C4-2B (cell line): ENCODE data around the gene FOXQ1.

Experiments used
- CTCF ChIP-seq: fragments of 450-650 bp; conservative IDR thresholded peaks from 2 replicates; pipeline ENCODE4 v1.5.1; 2017; ENCODE audit warnings: mild to moderate bottlenecking
- ZFX ChIP-seq: fragments of 450-650 bp; IDR thresholded peaks from 2 replicates; pipeline ENCODE4 v1.6.1; 2017

DNA sequence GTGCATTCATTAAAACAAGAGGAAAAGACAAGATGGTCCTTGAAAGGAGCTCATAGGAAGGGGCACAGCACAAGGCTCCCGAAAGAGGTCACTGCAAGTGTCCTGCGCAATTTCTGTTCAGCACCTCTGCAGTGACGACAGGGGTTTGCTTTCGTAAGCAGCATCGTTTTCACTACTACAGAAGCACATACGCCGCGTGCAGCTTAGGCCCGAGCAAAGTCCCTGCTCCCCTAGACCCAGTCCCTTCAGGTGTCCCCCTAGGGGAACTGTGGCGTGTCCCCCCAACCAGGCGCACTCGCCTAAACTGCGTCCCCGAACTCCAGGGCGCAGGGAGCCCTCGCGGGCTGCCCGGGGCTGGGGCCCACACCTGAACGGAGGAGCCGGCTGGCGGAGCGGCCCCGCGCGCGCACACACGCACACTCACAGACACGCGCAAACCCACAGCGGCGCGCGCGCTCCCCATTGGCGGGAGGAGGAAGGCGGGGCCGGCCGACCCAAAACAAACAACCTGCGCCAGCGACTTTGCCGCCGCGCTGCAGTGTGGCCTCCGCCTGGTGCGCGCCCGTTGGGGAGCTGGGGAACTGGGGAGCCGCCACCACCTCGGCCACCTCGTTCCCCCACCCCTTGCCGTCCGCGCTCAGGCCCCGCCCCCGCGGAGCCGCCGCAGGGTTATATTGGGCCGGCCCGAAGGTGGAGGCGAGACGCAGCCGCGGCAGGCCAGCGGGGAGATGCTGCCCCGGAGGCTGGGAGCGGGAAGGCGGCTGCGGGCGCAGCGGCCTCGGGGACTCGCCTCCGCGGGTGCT, at the start of gene FOXQ1:
- TF ChIP-seq CTCF (no peak), ZFX (no peak)
